ENCODE data around the gene CPLX1.

CPLX1 gene

DNA sequence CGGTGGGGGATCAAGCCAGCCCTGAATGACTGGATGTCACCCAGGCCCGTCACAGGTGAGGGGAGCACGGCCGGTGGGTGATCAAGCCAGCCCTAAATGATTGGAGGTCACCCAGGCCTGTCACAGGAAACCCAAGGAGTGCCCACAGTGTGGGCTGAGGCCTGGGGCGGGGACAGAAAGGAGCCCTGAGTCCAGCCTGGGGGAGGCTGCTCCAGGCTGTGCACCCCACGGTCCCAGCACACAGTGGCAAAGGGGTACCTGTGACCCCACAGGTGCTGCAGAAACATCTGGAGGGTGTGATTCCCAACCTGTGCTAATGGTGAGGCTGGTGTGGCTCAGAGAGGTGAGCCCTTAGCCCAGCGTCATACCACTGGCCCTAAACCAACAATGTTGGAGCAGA, 6.2 kb upstream of the CPLX1 start:
- no peak for DNase-seq (ENCODE audit: low read depth)

DNA sequence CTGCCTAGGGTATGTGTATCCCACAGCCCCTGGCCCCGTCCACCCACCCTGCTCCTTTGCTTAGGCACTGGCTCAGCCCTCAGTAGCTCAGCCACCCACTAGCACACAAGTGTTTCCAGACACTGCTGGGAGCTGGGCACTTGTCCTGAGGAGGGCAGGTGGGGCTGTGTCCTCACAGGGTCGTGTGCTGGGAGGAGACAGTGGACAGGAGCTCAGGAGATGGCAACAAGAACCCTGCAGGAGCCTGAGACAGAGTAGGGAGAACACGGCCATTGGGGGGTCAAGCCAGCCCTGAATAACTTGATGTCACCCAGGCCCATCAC, 5.5 kb upstream of the CPLX1 start:
- DNase-seq (ENCODE audit: low read depth): no peak

DNA sequence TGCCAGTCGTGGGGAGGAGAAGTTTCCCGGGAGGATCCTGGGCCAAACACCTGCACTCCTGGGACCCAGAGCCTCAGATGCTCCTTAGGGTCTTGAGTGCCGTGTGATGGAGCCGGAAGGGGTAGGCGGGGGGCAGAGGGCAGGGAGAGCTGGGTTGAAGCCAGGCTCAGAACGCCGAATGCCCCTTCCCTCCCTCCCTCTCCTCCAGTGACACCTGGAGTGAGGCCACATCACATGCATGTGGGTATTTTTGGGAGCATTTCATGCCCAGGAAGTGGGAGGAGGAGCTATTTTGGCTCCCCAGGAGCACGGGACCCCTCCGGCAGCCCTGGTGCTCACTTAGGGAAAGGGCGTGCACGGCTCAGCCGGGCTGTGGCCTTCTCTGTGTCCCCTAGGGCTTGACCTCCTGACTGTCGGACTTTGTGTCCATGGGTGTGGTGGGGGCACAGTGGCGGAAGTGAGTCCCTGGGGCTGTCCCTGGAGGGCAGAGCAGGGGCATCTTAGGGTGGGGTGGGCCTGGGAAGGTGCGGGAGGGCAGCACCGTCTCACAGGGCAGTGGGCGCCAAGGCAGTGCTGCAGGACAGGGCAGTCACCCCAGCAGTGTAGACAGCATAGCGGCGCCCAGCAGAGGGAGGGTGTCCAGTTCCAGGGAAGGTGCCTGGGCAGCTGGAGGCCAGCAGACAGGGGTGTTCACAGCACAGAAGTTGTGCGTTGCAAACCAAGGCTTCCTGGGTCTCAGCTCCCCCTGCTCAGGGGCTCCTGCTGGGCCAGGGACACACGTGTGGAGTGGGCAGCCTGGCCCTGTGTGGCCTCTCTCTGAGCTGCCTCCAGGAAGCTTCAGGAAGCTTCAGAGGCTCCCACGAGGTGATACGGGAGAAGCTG, 4.9 kb upstream of the CPLX1 start:
- DNase-seq (ENCODE audit: low read depth): no peak

DNA sequence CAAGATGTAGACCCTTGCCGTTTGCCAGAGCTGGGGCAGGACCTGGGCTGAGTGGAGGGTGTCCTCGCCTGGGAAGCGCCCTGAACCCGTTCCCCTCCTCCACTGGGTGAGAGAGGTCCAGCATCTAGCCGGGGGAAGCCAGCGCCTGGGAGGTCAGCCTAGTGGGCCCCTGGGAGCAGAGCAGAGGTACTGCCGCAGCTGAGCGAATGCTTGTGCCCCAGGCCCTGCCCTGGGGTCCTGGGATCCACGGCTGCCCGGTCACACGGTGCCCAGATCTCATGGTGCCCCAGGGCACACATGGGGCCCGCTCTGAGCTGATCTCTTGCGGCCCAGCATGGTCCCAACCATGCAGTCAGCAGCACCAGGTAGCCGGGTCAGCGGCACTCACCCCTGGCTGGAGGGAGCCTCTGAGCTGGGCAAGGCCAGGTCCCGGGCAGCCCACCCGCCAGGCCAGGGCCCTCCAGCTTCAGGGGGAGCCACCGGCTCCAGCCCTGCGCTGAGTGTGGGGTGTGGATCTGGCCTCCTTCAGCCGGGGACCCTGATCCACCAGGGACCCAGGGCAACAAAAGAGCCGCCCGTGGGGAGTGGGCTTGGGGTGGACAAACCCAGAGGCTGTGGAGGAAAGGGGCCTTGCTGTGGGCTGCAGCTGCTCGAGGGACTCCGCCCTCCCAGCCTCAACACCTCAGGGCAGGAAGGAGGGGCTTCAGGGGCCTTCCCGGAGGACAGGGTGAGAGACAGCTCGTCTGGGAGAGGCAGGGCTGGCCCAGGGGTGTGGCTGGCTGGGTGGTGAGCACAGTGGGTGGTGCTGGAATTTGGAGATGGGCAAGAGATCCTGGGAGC, 4.1 kb upstream of the CPLX1 start:
- no peak for DNase-seq (ENCODE audit: low read depth)

DNA sequence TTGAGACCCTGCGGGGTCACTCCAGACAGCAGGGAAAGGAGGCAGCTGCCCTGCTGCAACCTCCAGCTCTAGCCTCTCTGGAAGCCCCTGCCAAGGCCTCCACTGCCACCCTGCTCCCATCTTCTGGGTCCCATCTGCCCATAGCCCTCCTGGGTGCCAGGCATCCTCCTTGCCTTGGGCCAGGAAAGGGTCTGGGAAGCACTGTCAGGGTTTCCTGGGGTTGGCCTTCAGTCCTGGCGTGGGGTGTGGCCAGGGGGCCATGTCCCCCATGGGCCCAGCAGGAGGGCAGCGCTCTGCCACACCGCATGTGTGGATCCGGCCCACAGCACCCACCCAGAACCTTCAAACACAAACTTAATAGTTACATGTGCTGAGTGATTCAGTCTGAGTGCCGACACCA, 3.4 kb upstream of the CPLX1 start:
- no peak for DNase-seq (ENCODE audit: low read depth)

DNA sequence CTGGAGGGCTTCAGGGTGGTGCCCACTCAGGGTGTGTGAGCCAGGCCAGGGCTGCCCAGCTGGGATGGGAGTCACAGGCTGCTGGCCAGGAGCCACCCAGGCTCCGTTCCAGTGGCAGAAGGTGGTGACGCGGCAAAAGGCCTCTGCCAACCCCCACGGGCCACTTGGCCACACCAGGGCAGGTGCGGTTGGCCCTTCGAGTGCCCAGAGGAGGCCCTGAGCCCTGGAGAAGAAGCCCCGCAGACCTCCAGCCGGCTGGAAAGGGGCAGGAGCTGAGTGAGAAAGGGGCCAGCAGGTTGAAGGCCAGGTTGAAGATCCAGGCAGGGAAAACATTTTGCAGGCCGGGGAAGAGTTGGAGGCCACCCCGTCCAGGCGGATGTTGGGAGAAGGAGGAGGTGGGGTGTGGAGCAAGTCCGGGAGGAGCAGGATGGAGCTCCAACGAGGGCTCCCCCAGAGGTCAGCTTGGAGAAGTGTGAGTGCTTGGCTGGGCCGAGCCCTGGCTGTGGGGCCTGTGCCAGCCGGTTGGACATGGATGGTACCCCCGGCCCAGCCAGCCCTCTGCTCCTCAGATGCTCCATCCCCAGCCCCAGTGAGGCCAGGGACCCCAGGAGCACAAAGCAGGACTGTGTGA, 2.8 kb upstream of the CPLX1 start:
- no peak for DNase-seq (ENCODE audit: low read depth)

DNA sequence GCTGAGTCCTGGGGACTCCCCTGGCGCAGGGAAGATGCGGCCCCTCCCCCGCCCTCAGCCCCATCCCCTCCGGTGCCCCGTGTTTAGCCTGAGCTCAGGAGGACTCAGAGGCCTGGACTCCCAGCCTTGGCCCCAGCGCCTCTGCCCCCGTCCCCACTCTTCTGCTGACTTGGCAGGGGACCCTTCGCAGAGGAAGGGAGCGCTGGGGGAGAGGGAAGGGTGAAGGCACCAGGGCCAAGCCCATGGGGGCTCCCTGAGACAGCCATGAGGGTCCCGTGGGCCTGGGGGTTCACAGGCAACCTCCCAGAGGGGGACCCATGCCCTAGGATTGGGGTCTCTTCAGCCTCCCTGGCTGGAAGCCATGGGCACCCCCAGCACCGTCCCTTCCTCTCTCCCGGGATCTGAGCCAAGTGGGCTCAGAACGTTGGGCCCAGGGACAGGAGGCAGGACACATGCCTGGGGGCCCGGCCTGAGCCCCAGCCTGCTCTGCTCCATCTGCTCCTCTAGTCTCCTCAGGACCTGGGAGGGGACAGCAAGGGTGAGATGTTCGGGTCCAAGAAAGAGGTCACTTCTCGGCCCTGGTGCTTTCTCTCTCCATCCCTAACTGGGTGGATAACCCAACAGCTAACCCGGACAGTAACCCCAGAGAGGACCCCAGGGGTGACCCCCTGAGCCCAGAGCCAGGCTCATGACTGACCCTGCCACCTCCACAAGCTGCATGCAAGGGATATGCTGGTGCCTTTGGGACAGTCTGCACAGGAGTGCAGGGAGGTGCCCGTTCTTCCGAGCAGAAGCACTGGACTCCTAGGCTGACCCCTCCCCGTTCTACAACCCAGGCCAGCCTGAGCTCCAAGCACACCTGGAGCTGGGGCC, 1.5 kb upstream of the CPLX1 start:
- no peak for DNase-seq (ENCODE audit: low read depth)

DNA sequence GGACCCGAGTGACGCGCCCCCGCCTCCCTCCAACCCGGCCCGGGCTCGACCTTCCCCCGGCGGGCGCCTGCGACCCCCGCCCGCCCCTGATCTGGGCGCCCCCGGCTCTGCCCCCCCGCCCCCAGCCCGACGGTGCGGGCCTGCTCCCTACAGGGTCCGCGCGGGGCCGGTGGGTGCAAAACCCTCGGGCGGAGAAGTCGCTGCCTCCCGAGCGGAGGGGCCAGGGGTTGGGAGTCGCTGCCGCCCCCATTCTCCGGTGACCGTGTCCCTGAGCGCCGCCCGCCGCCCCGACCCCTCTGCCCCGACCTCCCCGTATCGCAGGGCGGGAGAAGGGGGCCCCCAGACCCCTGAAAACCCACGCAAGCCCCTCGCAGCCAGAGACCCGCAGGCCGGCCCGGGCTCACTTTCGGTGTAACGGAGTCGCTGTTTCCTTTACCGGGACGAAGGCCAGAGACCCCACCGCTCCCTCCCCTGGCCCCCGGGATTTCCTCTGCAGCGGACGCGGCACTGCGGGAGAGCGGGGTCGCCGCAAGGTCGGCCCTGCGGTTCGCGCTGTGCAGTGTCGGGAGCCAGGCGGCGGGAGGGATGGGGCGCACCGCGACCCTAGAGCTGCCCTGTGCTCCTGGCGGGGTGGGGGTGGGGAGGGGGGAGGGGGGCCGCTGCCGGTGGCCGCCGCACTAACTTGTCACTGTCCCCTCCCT, 729 bp upstream of the CPLX1 start:
- DNase-seq (ENCODE audit: low read depth): no peak

DNA sequence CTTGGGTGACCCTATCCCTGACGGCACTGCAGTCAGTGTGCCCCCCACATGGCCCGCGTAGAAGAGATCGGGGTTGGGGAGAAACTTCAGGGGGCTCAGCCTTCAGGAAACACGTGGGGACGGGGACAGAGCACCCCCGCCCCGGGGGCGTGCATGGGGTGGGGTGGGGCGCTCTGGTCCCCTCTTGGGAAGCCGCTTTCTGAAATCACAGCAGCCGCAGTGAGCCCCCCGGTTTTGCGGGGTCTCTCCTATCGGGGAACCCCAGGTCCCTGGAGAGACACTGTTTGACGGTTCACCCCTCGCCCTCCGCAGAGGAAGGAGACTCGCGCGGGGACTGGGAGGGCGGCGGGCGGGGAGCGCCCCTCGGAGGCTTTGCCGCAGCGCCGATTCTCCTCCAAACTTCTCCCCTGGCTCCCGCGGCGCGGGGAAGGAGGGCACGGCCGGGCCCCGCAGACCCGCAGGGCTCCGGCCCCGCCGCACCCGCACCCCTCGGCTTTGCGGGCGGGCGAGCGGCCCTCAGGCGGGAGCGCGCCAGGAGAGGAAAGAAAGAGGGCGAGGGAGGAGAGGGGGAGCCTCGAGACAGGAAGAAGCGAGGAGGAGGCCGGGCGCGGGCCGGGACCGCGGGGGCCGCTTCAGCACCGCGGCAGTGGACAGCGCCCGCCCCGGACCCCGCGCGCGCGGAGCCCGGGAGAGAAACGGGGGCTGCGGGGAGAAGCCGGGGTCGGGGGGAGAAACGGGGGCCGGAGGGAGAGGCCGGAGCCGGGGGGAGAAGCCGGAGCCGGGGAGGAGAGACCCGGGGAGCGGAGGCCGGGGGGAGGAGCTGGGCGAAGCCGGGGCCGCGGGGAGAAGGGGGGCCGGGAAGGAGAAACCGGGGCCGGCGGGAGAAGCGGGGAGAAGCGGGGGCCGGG, 612 bp downstream of the CPLX1 start:
- DNase-seq (ENCODE audit: low read depth): no peak

DNA sequence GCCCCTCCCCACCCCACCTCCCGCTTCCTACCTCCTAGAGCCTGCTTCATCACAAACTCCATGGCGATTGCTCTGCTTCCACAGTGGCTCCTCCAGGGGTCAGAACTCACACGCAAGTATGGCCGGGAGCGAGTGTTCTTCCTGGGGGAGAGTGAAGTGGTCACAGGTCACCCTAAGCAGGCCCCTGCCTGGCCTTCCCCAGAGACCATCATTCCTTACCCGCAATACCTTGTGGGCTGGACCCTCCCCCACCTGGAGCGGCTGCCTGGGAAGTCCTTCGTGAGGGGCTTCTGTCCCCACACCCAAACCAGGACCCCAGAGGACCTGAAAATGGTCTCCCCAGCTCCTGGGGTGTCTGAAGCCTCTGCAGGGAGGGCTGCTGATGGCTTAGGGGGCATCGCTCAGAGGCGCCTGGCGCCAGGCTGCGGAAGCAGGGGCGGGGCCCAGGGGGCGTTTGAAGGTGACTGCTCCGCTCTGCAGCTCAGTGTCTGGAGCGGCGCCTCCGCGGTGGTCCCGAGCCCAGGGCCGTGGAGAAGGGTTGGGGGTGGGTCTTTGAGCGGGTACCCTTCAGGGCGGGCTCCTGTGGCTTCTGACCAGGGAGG, 1.4 kb downstream of the CPLX1 start:
- DNase-seq (ENCODE audit: low read depth): no peak

DNA sequence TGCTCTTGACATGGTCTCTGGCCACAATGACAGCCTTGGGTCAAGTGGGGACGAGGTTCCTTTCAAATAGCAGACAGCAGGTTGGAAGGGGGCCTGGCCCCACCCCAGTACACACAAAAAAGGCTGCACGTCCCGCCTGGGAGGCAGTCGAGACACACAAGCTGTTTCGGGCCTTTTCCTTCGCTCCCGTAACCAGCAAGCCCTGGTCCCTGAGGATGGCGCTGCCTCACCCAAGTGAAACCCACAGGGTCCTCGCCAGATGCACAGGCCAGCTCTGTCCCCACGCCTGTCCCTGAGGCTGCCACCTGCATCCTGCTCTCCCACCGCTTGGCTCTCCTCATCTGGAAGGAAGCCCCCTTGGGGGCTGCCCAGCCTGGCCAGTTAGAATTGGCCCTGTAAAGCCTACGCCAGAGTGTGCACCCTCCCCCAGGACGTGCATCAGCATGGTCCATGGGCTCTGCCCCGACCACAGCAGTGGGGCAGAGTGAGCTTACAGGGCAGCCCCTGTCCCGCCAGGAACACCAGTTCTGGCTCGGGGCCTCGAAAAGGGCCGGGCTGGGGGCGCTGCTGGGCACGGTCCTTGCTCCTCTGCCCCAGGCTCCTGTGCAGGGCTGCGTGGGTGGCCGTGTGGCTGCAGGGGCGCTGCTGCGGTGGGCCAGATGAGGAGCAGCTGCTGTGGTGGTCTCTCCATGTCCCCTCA, 2.0 kb downstream of the CPLX1 start:
- DNase-seq (ENCODE audit: low read depth): no peak

DNA sequence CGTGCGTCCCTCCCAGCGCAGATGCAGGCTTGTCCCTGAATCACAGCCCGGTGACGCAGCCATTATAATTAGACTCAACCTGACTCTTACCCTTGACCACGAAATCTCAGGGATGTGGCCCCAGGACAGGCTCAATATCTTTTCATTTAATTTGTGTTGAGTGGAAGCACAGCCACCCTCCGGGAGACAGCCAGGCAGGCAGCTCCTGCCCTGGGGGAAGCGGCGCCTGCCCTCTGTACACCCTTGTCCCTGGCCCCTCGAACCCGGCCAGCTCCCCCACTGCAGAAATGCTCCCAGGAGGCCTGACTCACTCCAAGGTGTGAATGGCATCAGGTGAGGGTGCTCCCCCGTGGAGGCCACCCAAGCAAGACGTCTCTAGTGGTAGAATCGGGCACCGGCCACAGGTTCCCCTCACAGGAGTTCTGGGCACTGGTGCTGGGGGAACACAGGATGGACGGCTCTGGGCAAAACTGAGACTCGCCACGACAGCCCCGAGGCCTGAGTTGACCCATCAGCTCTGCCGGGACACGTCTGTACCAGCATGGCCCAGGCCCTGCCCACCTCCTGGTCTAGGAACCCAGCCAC, 2.7 kb downstream of the CPLX1 start:
- no peak for DNase-seq (ENCODE audit: low read depth)

DNA sequence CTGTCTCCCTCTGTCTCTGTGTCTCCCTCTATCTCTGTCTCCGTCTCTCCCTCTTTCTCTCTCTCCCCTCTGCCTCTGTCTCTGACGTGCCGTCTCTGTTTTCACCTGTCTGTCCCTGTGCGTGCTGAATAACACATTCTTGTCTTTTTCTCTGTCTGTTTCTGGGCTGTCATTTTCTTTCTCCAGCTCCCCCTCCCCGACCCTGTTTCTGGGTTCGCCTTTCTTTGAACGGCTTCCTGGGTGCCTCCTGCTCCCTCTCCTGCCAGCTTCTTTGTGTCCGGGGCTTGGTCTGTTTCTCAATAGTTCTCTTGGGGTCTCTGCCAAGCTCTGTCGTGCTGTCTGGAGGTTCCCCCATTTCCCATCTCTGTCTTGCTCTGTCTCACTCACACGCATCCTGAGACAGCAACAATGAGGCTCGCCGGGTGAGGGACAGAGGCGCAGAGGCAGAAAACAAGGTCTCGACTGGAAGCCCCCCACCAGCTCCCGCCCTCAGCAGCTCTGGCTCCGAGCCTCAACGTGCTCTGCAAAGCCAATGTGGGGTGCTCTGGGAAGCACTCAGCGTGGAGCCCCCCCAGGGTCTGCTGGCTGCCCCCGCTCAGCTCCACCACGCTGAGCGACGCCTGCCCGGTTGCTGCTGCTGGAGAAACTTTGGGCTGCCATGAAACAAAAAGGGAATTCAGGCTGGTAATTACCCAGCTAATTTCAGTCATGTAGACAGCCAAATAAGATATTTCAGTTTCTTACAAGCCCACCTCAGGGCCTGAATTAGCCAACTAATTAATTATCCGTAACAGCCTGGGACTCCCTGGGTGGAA, 3.4 kb downstream of the CPLX1 start:
- DNase-seq (ENCODE audit: low read depth): no peak

DNA sequence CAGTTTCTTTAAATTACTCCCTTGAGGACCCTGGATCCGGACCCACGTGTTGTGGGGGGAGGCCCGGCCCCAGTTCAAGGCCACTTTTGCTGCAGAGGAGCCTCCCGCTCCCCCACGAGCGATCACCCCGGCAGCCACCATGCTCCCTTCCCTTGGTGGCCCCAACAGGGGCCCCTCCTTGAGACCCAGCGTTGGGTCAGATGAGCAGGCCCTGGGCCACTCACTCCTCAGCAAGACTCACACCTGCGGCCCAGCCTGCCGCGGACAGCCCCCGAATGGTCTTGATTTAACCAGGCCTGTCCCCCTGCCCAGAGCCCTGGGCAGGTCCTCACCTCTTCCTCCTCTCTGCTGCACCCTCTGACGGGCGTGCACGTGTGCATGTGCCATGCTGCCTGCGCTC, 4.3 kb downstream of the CPLX1 start:
- DNase-seq (ENCODE audit: low read depth): no peak

DNA sequence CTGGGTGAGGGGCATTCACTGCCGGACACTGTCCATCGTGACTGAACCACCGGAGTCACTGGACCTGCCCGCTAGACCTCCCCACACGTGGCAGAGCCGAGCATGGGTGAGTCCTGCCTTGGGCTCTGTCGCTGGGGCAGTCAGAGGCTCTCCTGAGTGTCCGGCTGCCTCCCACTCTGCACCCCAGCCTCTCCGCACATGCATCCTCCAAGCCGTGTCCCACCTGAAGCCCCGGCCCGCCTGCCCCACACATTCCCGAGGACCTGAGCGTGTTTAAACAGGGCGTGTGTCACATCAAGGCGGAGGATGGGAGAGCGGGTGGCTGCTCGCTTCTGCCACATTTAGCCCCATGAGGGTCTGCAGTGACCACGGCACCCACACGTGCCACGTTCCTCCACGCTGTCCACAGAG, 4.7 kb downstream of the CPLX1 start:
- no peak for DNase-seq (ENCODE audit: low read depth)

DNA sequence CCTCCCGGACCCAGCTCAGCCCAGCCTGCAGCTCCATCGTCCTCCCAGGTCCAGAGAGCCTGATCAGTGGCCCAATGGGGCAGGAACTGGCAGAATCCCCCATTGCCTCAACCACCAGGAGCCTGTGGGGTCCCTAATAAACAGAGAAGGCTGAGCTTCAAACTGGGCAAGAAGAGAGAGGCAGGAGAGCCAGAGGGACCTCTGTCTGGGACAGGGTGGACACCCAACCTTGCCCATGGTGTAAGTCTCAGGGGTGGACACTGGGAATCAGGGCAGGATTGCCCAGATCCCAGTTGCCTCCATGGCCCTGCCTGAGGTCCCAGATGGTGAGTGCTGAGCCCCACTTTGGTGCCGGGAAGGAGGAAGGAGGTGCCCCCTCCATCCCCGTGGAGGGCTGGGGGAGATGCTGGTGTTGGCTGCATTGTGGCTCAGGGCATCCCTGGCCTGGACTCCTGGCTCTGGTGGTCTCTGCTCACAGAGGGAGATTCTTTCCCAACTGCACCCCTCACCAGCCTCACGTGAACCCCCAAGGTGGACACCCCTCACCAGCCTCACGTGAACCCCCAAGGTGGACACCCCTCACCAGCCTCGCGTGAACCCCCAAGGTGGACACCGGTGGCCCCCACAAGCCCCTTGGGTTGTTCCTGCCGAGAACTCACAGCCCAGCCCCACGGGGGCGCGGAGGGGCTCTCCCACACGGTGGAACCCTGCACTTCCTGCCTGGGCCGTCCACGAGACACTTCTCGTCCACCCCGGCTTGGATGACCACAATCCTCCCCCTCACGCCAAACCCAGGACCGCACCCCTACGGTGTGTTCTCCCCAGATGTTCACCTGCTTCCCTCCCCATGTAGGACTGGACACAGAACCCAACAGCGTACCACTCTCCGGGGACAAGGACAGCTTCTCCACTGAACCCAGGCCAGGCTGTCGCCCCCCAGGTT, 5.4 kb downstream of the CPLX1 start:
- DNase-seq (ENCODE audit: low read depth): no peak

Data from fibroblast of the conjunctiva (primary cell).